Mesenchymal stem cell (in vitro differentiated cells and primary cell): Measurements from ENCODE around the gene APEH.

Experiments
- DNase-seq: peaks from one replicate; pipeline ENCODE4 v3.0.0-alpha.2; 2013
- H2AFZ ChIP-seq: one replicate; pipeline ENCODE4 v1.6.1; 2013; ENCODE audit warnings: low read depth, mild to moderate bottlenecking, control low read depth, inconsistent platforms, low read length, moderate library complexity
- H2AK5ac ChIP-seq: 2 replicates; pipeline ENCODE4 v1.6.1; 2013; ENCODE audit warnings: low read length, moderate library complexity, mild to moderate bottlenecking, inconsistent platforms; ENCODE audit not compliant: severe bottlenecking
- H2BK120ac ChIP-seq: one replicate; pipeline ENCODE4 v1.6.1; 2013; ENCODE audit warnings: low read depth, mild to moderate bottlenecking, inconsistent platforms, low read length, moderate library complexity
- H2BK12ac ChIP-seq, 2 experiments: one replicate each; pipeline ENCODE4 v1.6.1; 2013; ENCODE audit warnings: inconsistent platforms in 2 of 2, low read length in 2 of 2, mild to moderate bottlenecking in 2 of 2, moderate library complexity in 2 of 2, control low read depth in 1 of 2
- H2BK15ac ChIP-seq: one replicate; pipeline ENCODE4 v1.6.1; 2013; ENCODE audit warnings: mild to moderate bottlenecking, low read depth, inconsistent platforms; ENCODE audit not compliant: poor library complexity, severe bottlenecking
- H2BK5ac ChIP-seq: 2 replicates; pipeline ENCODE4 v1.6.1; 2013; ENCODE audit warnings: low read depth, mild to moderate bottlenecking, low read length, control low read depth, inconsistent platforms; ENCODE audit not compliant: poor library complexity, severe bottlenecking
- H3K14ac ChIP-seq, 2 experiments: one replicate each; pipeline ENCODE4 v1.6.1; 2013; ENCODE audit warnings: inconsistent platforms in 2 of 2, low read length in 2 of 2, control low read depth in 1 of 2, mild to moderate bottlenecking in 1 of 2, moderate library complexity in 1 of 2
- H3K18ac ChIP-seq, 2 experiments: one replicate each; pipeline ENCODE4 v1.6.1; 2013; ENCODE audit warnings: inconsistent platforms in 2 of 2, low read length in 2 of 2, control low read depth in 1 of 2, low read depth in 1 of 2, mild to moderate bottlenecking in 1 of 2
- H3K23ac ChIP-seq, 2 experiments: one replicate each; pipeline ENCODE4 v1.6.1; 2013; ENCODE audit warnings: inconsistent platforms in 2 of 2, low read length in 2 of 2, mild to moderate bottlenecking in 2 of 2, moderate library complexity in 2 of 2, control low read depth in 1 of 2
- H3K27ac ChIP-seq: 2 replicates; pipeline ENCODE4 v1.5.1; 2013; ENCODE audit warnings: mild to moderate bottlenecking, moderate library complexity, low read length, control low read depth, inconsistent platforms; ENCODE audit not compliant: poor library complexity, severe bottlenecking
- H3K27me3 ChIP-seq, 2 experiments: 2 replicates each; pipeline versions ENCODE4 v1.6.1 to v1.7.0; 2013; ENCODE audit warnings: low read length in 2 of 2, mild to moderate bottlenecking in 2 of 2, moderate library complexity in 2 of 2, control low read depth in 1 of 2, inconsistent platforms in 1 of 2; ENCODE audit not compliant: control insufficient read depth in 1 of 2, insufficient read depth in 1 of 2
- H3K36me3 ChIP-seq, 2 experiments: 2 replicates each; pipeline versions ENCODE4 v1.6.1 to v1.7.0; 2013; ENCODE audit warnings: low read length in 2 of 2, control low read depth in 1 of 2, inconsistent platforms in 1 of 2, low read depth in 1 of 2, mild to moderate bottlenecking in 1 of 2; ENCODE audit not compliant: insufficient read depth in 2 of 2, control insufficient read depth in 1 of 2
- H3K4ac ChIP-seq, 2 experiments: one replicate each; pipeline ENCODE4 v1.6.1; 2013; ENCODE audit warnings: inconsistent platforms in 2 of 2, low read length in 2 of 2, mild to moderate bottlenecking in 2 of 2, moderate library complexity in 2 of 2, control low read depth in 1 of 2, low read depth in 1 of 2
- H3K4me1 ChIP-seq: 2 replicates; pipeline ENCODE4 v1.6.1; 2013; ENCODE audit warnings: low read depth, low read length, control low read depth; ENCODE audit not compliant: control insufficient read depth, insufficient read depth
- H3K4me2 ChIP-seq: 2 replicates; pipeline ENCODE4 v1.6.1; 2013; ENCODE audit warnings: low read length, mild to moderate bottlenecking, inconsistent platforms; ENCODE audit not compliant: poor library complexity, severe bottlenecking
- H3K4me3 ChIP-seq, 2 experiments: 2 replicates each; pipeline versions ENCODE4 v1.5.1 to v1.7.0; 2013; ENCODE audit warnings: low read length in 2 of 2, mild to moderate bottlenecking in 2 of 2, control low read depth in 1 of 2, low read depth in 1 of 2; ENCODE audit not compliant: insufficient read depth in 1 of 2
- H3K79me1 ChIP-seq: replicated peaks from 2 replicates; pipeline ENCODE4 v1.6.1; 2013; ENCODE audit warnings: mild to moderate bottlenecking, control low read depth, low read length, inconsistent platforms; ENCODE audit not compliant: poor library complexity, severe bottlenecking
- H3K9ac ChIP-seq: 2 replicates; pipeline ENCODE4 v1.7.0; 2013; ENCODE audit warnings: mild to moderate bottlenecking, low read length, moderate library complexity
- H3K9me3 ChIP-seq: 2 replicates; pipeline ENCODE4 v1.7.0; 2013; ENCODE audit warnings: mild to moderate bottlenecking, low read length; ENCODE audit not compliant: control insufficient read depth
- H4K8ac ChIP-seq: one replicate; pipeline ENCODE4 v1.6.1; 2013; ENCODE audit warnings: inconsistent platforms, mild to moderate bottlenecking, low read length, moderate library complexity
- H4K91ac ChIP-seq: one replicate; pipeline ENCODE4 v1.6.1; 2013; ENCODE audit warnings: mild to moderate bottlenecking, low read length, inconsistent platforms
- WGBS: methylation state at CpG from one replicate; pipeline ENCODE4 v1.1.7; 2013; ENCODE audit warnings: mixed read lengths; 5-methylcytosine and 5-hydroxymethylcytosine counted together

Gene APEH

DNA sequence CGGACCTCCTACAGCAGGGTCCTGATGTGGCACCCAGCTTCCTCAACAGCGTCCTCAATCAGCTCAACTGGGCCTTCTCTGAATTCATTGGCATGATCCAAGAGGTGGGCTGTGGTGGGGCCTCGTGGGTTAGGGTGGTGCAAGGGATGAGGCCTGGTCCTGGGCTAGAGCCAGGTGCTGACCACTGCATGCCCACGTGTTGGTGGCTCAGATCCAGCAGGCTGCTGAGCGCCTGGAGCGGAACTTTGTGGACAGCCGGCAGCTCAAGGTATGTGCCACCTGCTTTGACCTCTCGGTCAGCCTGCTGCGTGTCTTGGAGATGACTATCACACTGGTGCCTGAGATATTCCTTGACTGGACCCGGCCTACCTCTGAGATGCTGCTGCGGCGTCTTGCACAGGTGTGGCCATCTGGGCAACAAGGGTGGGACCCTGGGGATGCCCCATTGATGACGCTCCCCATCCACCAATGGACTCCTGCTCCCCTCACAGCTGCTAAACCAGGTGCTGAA, 41.5 kb downstream of the APEH start:
- Histone ChIP-seq H3K18ac (no peak overlapping the region), H3K9ac (no peak overlapping the region), H2BK12ac (no peak overlapping the region), H2AK5ac (no peak overlapping the region), H3K9me3 (no peaks in the 10 kb centered on the region), H3K14ac (no peak overlapping the region), H2BK120ac (no peak overlapping the region), H3K4me2 (no peak overlapping the region), H4K8ac (no peak overlapping the region), H3K4me3 (no peak overlapping the region), H3K27ac (no peak overlapping the region), H3K4ac (no peak overlapping the region), H4K91ac (no peak overlapping the region), H2BK5ac (no peak overlapping the region), H2BK15ac (no peak overlapping the region), H2AFZ (no peak overlapping the region), H3K79me1 (peaks cover 2% of the 10 kb centered on the region), H3K27me3 (no peaks in the 10 kb centered on the region), H3K23ac (no peak overlapping the region), H3K4me1 (peaks cover 14% of the 10 kb centered on the region), H3K36me3 (peaks cover 24 to 69% of the 10 kb centered on the region in 2 experiments)
- WGBS, result 93% methylated on average over 13 of the region's 13 CpGs
- DNase-seq, result no peak

DNA sequence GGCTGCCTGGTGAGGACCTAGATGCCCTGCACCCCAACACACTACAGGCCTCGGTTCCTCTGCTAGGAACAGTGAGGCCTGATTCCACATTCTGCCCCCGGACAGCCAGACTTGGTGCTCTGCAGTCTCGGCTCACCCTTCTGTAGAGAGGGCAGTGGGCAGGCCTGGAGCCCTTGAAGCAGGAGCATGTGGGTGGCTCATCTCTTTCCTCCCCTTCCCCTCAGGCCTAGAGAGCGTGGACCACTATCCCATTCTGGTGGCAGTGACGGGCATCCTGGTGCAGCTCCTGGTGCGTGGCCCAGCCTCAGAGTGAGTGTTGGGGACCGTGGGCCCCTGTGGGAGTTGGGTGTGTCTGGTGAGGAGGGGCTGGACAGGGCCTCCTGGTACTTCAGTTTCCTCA, 42.0 kb downstream of the APEH start:
- no peaks in the 10 kb centered on the region for H3K9me3 ChIP-seq
- peaks cover 5% of the 10 kb centered on the region for H3K79me1 ChIP-seq
- H3K27me3 ChIP-seq, result no peaks in the 10 kb centered on the region
- H3K23ac ChIP-seq, result no peak overlapping the region
- no peak overlapping the region for H2AK5ac ChIP-seq
- no peak overlapping the region for H3K4me3 ChIP-seq
- H2BK12ac ChIP-seq, result no peak overlapping the region
- peaks cover 28 to 73% of the 10 kb centered on the region in 2 experiments for H3K36me3 ChIP-seq
- H3K4me1 ChIP-seq, result peaks cover 14% of the 10 kb centered on the region
- no peak overlapping the region for H3K18ac ChIP-seq
- H3K9ac ChIP-seq, result no peak overlapping the region
- H2AFZ ChIP-seq, result no peak overlapping the region
- H2BK5ac ChIP-seq, result no peak overlapping the region
- no peak overlapping the region for H2BK120ac ChIP-seq
- over 99% methylated on average over 6 of the region's 7 CpGs for WGBS
- no peak overlapping the region for H3K4me2 ChIP-seq
- H4K91ac ChIP-seq, result no peak overlapping the region
- no peak overlapping the region for H4K8ac ChIP-seq
- H3K4ac ChIP-seq, result no peak overlapping the region
- DNase-seq, result no peak
- no peak overlapping the region for H2BK15ac ChIP-seq
- no peak overlapping the region for H3K27ac ChIP-seq
- no peak overlapping the region for H3K14ac ChIP-seq

DNA sequence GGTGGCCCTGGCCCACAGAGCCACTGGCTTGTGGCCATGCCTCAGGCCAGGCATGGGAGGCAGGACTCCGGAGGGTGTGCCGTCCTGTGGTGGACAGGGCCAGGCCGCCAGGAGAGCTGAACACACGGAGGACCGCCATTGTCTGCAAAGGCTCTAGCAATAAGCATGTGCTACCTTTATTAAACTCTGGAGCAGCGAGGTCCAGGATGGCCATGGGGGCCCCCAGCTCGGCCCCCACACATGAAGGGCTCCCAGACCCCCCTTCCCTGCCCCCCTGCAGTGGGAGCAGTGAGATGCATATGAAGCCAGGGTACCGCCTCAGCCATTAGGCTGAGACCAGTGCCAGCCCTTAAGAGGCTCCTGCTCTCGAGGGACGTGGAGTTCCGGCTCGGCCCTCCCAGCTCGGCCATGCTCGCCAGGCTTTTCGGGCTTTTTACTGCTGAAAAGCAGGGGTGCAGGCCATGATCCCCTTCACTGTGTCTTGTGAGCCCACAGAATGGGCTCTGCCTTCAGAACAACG, 42.6 kb downstream of the APEH start:
- Histone ChIP-seq H3K36me3 (peaks cover 30 to 75% of the 10 kb centered on the region in 2 experiments), H3K9me3 (no peaks in the 10 kb centered on the region), H3K4me3 (no peak overlapping the region), H3K4me1 (peaks cover 16% of the 10 kb centered on the region), H4K91ac (no peak overlapping the region), H2BK120ac (no peak overlapping the region), H2AK5ac (no peak overlapping the region), H3K23ac (no peak overlapping the region), H2BK15ac (no peak overlapping the region), H2BK12ac (no peak overlapping the region), H3K4me2 (no peak overlapping the region), H3K27me3 (no peaks in the 10 kb centered on the region), H3K9ac (peak overlapping the region; percentile 8), H3K27ac (no peak overlapping the region), H3K4ac (no peak overlapping the region), H2BK5ac (no peak overlapping the region), H3K18ac (no peak overlapping the region), H4K8ac (no peak overlapping the region), H3K79me1 (peaks cover 5% of the 10 kb centered on the region), H2AFZ (no peak overlapping the region), H3K14ac (no peak overlapping the region)
- no peak for DNase-seq
- WGBS, result 96% methylated on average over 15 of the region's 16 CpGs

DNA sequence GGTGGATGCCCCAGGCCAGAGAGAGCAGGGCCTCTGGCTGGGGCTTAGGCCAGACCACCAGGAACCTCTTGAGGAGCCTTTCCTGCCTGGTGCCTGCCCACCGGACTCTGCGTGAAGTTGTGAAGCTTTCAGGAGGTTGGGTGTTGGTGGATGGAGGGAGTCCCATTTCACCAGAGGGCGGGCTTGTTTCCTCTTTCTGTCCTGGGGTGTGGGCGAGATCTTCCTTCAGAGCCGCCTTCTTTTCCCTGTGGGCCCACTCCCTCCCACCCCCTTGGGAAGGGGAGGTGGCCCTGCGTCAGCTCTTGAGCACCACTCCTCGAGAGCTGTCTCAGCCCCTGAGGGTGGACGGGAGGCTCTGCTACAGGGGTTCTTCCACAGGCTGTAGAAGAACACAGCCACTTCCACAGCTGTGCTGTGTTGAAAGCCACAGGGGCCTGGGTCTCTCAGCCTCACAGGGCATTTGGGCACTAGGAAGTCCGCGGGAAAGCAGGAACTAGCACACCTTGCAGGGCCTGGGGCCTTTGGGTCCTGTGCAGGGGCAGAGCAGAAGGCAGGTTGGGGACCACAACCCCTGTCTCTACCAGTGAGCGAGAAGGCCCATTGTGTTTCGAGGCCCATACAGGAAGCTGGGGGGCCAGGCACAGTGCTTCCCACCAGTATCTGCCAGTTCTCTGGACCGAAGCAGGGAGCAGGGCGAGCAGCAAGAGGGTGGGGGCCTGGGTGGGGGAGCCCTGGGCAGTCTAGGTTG, 43.2 kb downstream of the APEH start:
- Histone ChIP-seq H2AK5ac (no peak overlapping the region), H3K4me3 (no peak overlapping the region), H4K91ac (no peak overlapping the region), H3K4me1 (peaks cover 22% of the 10 kb centered on the region), H3K23ac (no peak overlapping the region), H3K36me3 (peaks cover 35 to 78% of the 10 kb centered on the region in 2 experiments), H2BK12ac (no peak overlapping the region), H3K9me3 (no peaks in the 10 kb centered on the region), H2BK120ac (no peak overlapping the region), H3K27me3 (no peaks in the 10 kb centered on the region), H3K14ac (no peak overlapping the region), H3K18ac (no peak overlapping the region), H3K9ac (peak overlapping the region; percentile 8), H3K4me2 (no peak overlapping the region), H3K27ac (no peak overlapping the region), H2AFZ (no peak overlapping the region), H4K8ac (no peak overlapping the region), H2BK5ac (no peak overlapping the region), H2BK15ac (no peak overlapping the region), H3K79me1 (peaks cover 11% of the 10 kb centered on the region), H3K4ac (no peak overlapping the region)
- 92% methylated on average over 14 of the region's 14 CpGs for WGBS
- DNase-seq, result no peak
